Measurements from ENCODE around the gene POMP.

- TF ChIP-seq CTCF (IDR thresholded peaks at IDR 0.05): no peak
- TF ChIP-seq POLR2AphosphoS5 (IDR thresholded peaks at IDR 0.05): no peak
- no peak for TF ChIP-seq POLR2A (IDR thresholded peaks at IDR 0.05)
- TF ChIP-seq EP300 (IDR thresholded peaks at IDR 0.05; ENCODE audit: low read depth): no peak
Observed at GRCh38 chr13:28714651-28715050, 55.7 kb downstream of the POMP start.
